Measurements from ENCODE around the gene TRIM5. TPM values are rescaled to one million over a fixed set of nuclear protein-coding genes. Genes with fewer than 3 reads are reported as not detected.

Gene TRIM5
- total RNA-seq, 1 donor from 2014 or later: 4.5 TPM

- DNase-seq (ENCODE audit: low spot score in 2 of 2): no peak
- no peak for FAIRE-seq
Measured at GRCh38 chr11:5631417-5631816, 53.5 kb downstream of the TRIM5 start.

GRCh38 chr11:5626196-5626595 lies 58.7 kb downstream of the TRIM5 start:
- DNase-seq (ENCODE audit: low spot score in 2 of 2) (no peak), FAIRE-seq (no peak)

GRCh38 chr11:5625281-5625680 lies 59.6 kb downstream of the TRIM5 start:
- DNase-seq (ENCODE audit: low spot score in 2 of 2) (no peak), FAIRE-seq (no peak)

- DNase-seq (ENCODE audit: low spot score in 2 of 2) (peak; percentile 26 to 52), FAIRE-seq (no peak)
Measured at GRCh38 chr11:5624489-5625279, 60.2 kb downstream of the TRIM5 start, which contains the start of gene TRIM34. TRIM34 (plus strand) TSS chr11:5625001; CDS start chr11:5632332, 7,331 bp downstream.

- FAIRE-seq (no peak), DNase-seq (ENCODE audit: low spot score in 2 of 2) (no peak)
Measured at GRCh38 chr11:5622802-5623201, 62.1 kb downstream of the TRIM5 start.

- DNase-seq (ENCODE audit: low spot score in 2 of 2) (no peak), FAIRE-seq (no peak)
Measured at GRCh38 chr11:5621580-5621979, 63.3 kb downstream of the TRIM5 start.

- no peak for FAIRE-seq
- DNase-seq (ENCODE audit: low spot score in 2 of 2): no peak
Measured at GRCh38 chr11:5620651-5621521, 64.0 kb downstream of the TRIM5 start.

- DNase-seq (ENCODE audit: low spot score in 2 of 2) (no peak), FAIRE-seq (no peak)
Measured at GRCh38 chr11:5618807-5619206, 66.1 kb downstream of the TRIM5 start.

Other genes starting within 250 kb of the TRIM5 start
- not detected for gene OR51I1, start 243.6 kb downstream of the TRIM5 start, total RNA-seq
- not detected for gene OR51I2, start 235.8 kb downstream of the TRIM5 start, total RNA-seq
- not detected for gene OR52D1, start 196.4 kb downstream of the TRIM5 start, total RNA-seq
- under 0.01 TPM for gene UBQLN3, start 175.1 kb downstream of the TRIM5 start, total RNA-seq
- under 0.01 TPM for gene UBQLNL, start 168.4 kb downstream of the TRIM5 start, total RNA-seq
- 0.41 TPM for gene OR52H1, start 136.5 kb downstream of the TRIM5 start, total RNA-seq
- not detected for gene OR52B6, start 104.2 kb downstream of the TRIM5 start, total RNA-seq
- 0.41 TPM for gene TRIM6, start 88.4 kb downstream of the TRIM5 start, total RNA-seq
- gene TRIM34, start 60.1 kb downstream of the TRIM5 start, total RNA-seq: 1.6 TPM
- 9.4 TPM for gene TRIM22, start 4.7 kb upstream of the TRIM5 start, total RNA-seq
- gene OR56B1, start 51.4 kb upstream of the TRIM5 start, total RNA-seq: not detected
- not detected for gene OR52N4, start 69.2 kb upstream of the TRIM5 start, total RNA-seq
- not detected for gene OR52N5, start 98.3 kb upstream of the TRIM5 start, total RNA-seq
- gene OR52N1, start 106.2 kb upstream of the TRIM5 start, total RNA-seq: not detected
- not detected for gene OR52N2, start 123.8 kb upstream of the TRIM5 start, total RNA-seq
- gene OR52E6, start 156.8 kb upstream of the TRIM5 start, total RNA-seq: not detected
- gene OR52E8, start 172.6 kb upstream of the TRIM5 start, total RNA-seq: not detected
- not detected for gene OR52E4, start 195.6 kb upstream of the TRIM5 start, total RNA-seq
- gene OR52E5, start 208.1 kb upstream of the TRIM5 start, total RNA-seq: not detected

Measured in frontal cortex (tissue), 4 donors.